ENCODE results near the gene C1orf105. TPM values are rescaled to one million over a fixed set of nuclear protein-coding genes. Genes with fewer than 3 reads are reported as not detected.

Gene C1orf105
- polyA plus RNA-seq, 5 donors: 0.36 to 3.9 (median 0.44) TPM; not detected in 1

GRCh38 chr1:172456344-172456769 is 35.9 kb downstream of the C1orf105 start:
- DNase-seq: no peak

GRCh38 chr1:172457479-172458130 is 37.1 kb downstream of the C1orf105 start:
- DNase-seq: no peak

- DNase-seq: no peak
These were observed 39.7 kb downstream of the C1orf105 start for GRCh38 chr1:172460177-172460576.

GRCh38 chr1:172460887-172461315 is 40.4 kb downstream of the C1orf105 start:
- no peak for DNase-seq

- DNase-seq: no peak
These were observed 45.1 kb downstream of the C1orf105 start for GRCh38 chr1:172465617-172466016.

GRCh38 chr1:172466795-172467407 is 46.4 kb downstream of the C1orf105 start:
- no peak for DNase-seq

- no peak for DNase-seq
These were observed 47.0 kb downstream of the C1orf105 start for GRCh38 chr1:172467446-172467845.

- no peak for DNase-seq
These were observed 47.8 kb downstream of the C1orf105 start for GRCh38 chr1:172468296-172468695.

GRCh38 chr1:172469717-172470116 is 49.2 kb downstream of the C1orf105 start:
- no peak for DNase-seq

- no peak for DNase-seq
These were observed 49.7 kb downstream of the C1orf105 start for GRCh38 chr1:172470149-172470548.

GRCh38 chr1:172471666-172472065 is 51.2 kb downstream of the C1orf105 start:
- no peak for DNase-seq

GRCh38 chr1:172472495-172472894 is 52.0 kb downstream of the C1orf105 start:
- DNase-seq: no peak

- DNase-seq: no peak
These were observed 52.8 kb downstream of the C1orf105 start for GRCh38 chr1:172473302-172473701.

GRCh38 chr1:172473842-172474241 is 53.4 kb downstream of the C1orf105 start:
- no peak for DNase-seq

- no peak for DNase-seq
These were observed 55.8 kb downstream of the C1orf105 start for GRCh38 chr1:172476218-172476811.

GRCh38 chr1:172477216-172477615 is 56.7 kb downstream of the C1orf105 start:
- DNase-seq: no peak

GRCh38 chr1:172477741-172478140 is 57.3 kb downstream of the C1orf105 start:
- DNase-seq: no peak

- no peak for DNase-seq
These were observed 58.0 kb downstream of the C1orf105 start for GRCh38 chr1:172478485-172478884.

- DNase-seq: no peak
These were observed 59.9 kb downstream of the C1orf105 start for GRCh38 chr1:172480431-172480830.

- no peak for DNase-seq
These were observed 61.6 kb downstream of the C1orf105 start for GRCh38 chr1:172482044-172482443.

GRCh38 chr1:172483448-172483847 is 63.0 kb downstream of the C1orf105 start:
- no peak for DNase-seq

- DNase-seq: no peak
These were observed 63.8 kb downstream of the C1orf105 start for GRCh38 chr1:172484252-172484651.

GRCh38 chr1:172485626-172486025 is 65.1 kb downstream of the C1orf105 start:
- no peak for DNase-seq
